HG03571 (cell line): Measurements from ENCODE around the gene ATP10A.

Experiments used
- ATAC-seq: cut with Tn5 transposase; IDR thresholded peaks from one replicate; pipeline ENCODE4 v1.9.1; 2021; ENCODE audit not compliant: unreplicated experiment

ATP10A gene

DNA sequence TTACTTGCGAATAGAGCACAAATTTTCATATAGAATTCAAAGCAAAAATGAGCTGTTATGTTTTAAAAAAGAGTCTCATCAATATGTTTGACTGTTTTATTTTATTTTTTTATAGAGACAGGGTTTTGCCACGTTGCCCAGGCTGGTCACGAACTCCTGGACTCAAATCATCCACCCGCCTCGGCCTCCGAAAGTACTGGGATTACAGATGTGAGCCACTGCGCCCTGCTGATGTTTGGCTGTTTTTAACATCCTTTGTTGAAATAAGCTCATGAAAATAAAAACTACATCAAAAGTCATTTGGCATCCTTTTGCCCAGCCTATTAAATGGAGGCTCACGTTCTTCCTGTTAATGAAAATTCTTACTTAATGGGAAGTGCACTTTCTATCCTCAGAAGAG, 154.7 kb downstream of the ATP10A start:
- no peak for ATAC-seq

GRCh38 chr15:25707656-25708365, 155.3 kb downstream of the ATP10A start:
- no peak for ATAC-seq

DNA sequence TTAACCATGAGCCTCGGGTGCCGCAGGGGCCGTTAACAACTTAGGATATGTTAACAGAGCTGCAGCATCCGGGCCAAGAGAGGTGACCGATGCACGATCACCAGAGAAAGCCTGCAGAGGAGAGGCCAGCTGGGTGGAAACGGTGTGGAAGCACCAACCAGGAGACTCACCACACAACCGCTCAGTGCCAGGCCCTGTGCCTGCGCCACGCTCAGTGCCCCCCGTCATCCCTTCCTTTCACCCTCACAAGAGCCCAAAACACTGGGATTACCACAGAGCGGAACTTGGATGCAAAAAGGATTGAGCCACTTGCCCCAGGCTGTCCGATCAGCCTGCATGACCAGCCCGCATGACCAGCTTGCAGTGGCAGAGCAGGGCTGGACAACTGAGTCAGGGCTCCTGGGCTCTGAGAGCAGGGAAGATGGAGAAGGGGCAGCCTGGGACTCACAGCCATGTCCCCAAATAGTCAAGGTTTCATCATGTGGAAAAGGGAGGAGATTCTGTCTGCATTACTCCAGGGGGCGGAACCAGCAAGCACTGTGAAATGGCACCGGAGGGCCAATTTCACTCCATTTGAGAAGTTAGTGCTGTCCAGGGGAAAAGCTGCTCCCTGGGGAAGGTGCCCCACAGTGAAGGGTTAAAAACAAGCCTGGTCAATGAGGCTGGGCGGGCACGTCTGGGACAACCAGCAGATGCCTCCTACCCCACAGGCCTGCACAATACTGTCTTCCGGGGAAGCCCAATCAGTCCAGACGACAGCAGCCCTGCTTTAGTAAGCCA, 156.8 kb downstream of the ATP10A start:
- no peak for ATAC-seq

DNA sequence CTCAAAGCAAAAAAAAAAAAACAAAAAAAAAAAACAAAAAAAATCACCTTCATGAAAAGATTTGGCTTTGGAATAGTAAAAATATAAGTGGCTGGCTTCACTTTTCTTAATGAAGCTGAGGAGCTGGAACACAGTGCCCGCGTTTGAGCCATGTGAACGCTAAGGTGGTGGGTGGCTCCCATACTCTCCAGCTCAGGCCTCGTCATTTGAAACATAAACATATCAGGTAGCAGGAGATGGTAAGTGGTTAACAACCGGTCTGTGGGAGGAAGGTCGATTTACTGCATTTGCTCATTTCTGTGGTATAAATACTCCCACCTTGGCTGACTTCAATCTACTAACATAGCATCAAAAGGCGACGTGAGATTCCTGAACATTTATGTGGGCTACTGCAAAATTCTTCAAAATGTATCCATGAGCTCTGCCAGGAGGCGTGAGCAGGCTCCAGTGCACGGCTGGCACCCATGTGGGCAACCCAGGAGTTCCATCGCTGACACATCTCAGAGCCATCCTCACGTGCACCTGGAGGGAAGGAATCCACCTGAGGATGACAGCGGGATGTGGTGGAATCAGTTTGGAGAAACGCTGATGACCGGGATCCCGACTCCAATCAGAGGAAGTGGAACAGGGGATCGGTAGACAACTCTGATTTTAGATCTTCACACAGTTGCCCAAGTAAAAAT, 157.6 kb downstream of the ATP10A start:
- no peak for ATAC-seq

DNA sequence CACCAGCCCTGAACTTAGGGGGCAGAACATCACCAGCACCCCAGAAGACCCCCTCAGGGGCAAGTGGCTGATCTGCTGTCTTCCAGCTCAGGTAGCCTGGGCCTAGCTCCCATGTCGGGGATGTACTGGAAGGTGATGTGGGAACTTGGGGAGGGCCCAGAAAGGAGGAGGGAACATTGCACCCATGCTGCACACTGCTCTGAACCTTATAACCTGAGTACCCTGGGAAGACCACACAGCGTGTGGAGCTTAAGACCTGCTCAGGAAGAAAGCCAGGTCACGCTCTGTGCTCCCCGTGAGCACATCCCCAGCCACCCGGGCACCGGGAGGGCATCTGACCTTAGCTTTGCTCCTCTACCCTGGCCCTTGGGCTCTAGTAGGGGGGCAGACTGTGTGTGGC, 159.4 kb downstream of the ATP10A start:
- no peak for ATAC-seq

DNA sequence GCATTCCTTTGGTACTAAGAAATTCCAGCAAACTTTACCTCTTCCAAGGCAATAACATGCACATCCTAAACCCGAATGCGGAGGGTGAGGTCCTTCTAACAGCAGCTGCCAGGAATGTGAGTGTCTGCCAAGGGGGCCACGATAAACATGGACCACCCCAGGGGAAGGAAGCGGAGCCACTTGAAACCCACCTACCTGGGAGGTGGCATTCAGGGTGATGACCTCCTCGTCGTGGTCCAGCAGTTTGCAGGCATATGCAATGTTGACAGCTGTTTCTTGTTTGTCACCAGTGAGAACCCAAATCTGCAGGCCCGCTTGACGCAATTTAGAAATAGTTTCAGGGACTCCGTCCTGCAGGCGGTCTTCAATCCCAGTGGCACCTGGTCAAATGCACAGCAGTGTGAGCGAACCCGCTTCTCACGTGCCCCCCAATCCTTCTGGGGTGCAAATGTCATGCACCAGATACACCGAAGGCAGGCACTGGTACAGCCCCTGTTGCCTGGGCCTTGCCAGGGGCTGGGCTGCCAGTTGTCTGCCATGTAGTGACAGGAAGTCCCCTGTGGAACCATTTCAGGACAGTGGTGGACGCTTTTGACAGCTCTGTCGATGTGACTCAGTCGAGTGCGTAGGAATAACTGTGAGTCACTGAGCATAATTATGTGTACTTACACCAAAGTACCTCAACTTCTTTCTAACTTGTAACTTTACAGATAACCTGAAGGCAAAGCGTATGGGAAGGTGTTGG, 161.2 kb downstream of the ATP10A start:
- no peak for ATAC-seq

- ATAC-seq: no peak
These were observed 162.2 kb downstream of the ATP10A start for GRCh38 chr15:25700916-25701315.

- ATAC-seq: no peak
These were observed 165.5 kb downstream of the ATP10A start for GRCh38 chr15:25697586-25697985.

DNA sequence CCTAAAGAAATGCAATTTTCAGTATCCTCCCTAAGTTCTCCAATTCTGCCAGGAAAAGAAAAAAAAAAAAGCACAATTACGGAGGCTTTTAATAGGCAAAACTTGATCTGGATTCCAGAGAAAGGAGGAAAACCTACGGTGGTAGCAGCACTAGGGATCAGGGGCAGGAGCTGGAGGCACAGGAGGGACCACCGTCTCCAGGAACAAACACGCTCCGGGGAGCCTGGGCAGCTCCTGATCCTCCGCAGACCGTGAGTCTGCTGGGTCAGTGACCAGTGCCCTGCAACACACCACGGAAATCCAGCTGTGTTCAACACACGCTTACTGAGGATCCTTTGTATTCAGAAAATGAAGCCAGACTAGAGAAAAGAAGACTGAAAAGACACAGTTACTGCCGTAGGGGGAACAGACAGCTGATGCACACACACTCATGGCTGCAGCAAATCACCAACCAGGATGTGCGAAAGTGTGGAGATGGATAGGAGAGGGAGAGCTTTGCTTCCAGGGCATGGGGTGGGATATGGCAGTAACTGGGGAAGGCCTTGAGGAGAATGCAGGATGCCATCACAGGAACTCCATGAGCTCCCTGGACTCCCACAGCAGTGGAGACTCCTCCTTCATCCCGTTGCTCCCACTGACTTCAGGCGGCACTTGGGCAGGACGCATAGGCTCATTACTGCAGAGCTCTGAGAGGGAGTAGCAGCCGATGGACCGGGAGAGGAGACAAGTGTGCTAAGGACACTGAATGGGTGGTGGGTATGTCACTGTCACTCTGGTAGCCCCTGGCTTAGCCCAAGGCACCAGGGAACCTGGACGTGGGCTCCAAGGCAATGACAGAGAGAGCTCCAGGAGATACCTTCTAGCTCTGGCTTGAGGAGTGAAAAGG, 167.0 kb downstream of the ATP10A start:
- ATAC-seq: no peak

- ATAC-seq: no peak
These were observed 168.3 kb downstream of the ATP10A start for GRCh38 chr15:25694823-25695312.

DNA sequence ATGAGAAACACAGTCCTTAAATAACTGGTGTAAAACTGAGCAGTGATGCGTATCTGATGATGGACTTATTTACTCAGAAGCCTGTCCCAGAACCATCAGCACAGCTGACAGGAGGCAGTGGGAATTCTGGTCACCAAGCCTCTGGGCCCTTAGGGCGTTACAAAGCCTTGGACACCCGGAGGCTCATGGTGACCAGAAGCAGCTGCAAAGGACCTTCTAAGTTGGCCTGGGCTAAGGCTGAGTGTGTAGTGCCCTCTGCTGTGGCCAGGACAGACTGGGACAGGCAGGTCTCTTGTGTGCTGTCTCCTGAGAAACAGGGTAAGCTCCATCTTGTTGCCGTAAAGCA, 168.9 kb downstream of the ATP10A start:
- no peak for ATAC-seq

DNA sequence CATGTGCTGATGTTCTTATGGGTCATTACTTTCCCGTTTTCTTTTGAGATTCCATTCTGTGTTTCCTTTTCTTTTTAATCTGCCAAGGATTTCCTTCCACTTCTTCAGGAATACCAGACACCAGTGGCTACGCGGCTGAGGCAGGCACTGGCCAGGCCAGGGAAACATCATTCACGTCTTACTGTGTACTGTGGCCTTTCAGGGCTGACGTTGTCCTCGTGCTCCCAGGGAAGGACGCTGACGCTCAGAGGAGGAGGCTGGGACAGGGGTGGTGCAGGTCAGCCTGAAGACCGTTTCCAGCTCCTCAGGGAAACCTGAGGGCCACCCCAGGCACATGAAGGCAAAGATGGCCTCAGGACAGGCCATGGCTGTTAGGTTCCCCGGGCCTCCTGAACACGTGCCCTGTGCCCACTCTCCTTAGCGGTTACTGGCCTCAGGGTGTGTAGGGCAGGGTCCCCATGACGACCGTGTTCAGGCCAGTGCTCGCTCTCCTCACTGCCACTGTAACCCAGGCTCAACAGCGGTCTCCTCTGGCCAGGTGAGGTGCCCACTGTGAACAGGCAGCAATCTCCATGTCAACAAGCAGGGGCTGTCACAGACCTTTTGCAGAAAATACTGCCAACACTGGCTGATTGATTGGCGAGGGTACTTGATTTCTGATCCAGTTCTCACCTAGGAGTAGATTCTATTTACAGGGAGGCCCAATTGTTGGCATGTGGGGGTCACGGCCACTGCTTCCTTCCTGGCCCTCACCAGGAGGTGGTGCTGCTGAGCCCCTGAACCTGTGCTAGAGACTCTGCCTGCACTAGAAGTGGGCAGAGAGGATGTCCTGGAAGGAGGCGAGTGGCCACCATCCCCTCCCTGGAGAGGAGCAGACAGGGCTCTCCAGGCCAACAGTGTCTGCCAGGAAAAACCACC, 169.5 kb downstream of the ATP10A start:
- no peak for ATAC-seq

DNA sequence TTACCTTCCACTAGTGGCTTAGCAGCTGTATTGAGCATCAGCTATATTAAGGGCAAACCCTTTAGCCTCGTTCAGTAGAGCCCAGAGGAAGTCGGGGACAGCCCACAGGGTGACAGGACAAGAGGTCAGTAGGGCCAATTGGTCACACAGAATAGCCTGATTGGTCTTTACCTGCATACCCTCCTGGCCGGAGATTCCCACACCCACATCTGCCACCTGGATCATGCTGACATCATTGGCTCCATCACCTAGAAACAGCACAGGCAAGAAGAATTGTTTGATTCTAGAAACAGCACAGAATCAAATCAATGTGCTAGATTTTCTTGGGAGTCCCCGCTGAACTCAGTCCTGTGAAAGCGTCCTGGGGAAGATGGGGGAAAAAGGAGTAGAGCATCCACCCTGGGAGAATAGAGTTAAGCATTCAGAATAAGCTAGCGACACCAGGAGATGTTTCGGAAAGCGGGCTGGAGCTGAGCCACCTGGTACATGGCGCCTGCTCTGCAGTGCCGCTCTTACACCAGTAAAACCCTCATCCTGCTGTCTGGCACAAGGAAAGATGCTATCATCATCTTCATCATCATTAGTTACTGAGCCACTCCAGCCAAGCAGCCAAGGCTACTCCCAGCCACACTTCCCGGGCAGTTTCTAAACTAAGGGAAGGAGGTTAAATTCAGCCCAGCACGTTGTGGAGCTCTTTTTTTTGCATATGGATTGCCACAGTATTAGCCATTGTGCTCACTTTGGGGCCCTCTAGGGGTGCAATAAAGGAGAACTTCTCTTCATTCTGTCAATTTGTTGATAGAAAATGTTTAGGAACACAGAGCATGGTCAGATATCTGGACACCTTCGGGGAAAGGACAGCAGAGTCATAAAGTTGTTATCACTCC, 171.3 kb downstream of the ATP10A start:
- no peak for ATAC-seq

DNA sequence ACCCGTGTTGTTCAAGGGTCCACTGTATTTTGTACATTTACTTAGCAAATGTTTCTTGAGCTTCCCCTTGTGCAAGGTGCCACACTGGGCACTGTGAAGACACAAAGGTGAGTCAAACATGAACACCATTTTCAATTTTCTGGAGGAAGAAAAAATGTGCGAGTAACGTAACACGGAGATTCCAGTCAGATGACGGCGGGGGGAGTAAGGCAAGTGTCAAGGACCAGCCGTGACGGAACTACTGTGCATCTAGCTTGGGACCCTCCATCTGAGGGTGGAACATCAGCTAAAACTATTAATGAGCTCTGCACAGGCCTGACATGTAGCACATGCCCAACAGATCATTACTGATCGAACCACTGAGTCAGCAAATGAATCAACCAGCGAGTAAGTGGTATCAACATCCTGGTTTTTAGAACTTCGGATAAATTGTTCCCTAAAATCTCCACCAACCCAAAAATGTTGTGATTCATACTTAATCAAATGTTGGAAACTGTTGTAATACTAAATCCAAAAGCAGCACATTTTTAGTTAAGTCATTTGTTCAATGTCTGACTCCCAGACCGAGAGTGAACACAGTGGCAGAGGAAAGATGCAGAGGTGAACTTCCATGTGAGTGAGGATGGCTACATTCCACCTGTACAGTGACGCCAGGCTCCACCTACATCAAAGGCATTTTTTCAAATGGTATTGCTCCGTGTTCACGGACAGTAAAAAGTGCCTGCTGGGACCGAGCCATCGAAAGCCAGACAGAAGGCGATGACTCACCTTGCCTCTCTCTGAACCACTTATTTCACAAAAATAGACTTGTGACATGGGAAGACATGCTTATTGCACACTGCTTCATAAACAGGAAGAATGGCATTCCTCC, 172.2 kb downstream of the ATP10A start:
- ATAC-seq: no peak

GRCh38 chr15:25689592-25689991, 173.5 kb downstream of the ATP10A start:
- ATAC-seq: no peak

GRCh38 chr15:25688166-25688565, 175.0 kb downstream of the ATP10A start:
- no peak for ATAC-seq

DNA sequence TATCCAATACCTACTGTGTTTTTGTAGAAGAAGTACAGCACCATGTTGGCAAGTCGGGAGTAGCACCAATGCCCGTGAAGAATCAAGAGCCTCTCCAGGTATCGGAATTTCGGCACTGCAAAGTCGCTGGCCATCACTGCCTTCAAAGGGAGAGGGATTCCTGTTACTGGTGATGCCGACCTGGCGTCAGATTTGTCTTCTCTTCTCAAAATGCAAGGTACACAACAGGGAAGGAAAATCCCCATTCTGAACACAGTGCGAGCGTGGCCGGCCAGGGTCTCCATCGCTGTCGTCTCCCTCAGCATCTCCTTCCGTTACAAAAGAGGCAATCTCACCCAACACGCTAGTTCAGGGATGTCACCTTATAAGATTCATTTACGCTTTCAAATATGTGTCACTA, 175.4 kb downstream of the ATP10A start:
- no peak for ATAC-seq
